Measurements from ENCODE around the gene BMERB1. TPM values are rescaled to one million over a fixed set of nuclear protein-coding genes. Genes with fewer than 3 reads are reported as not detected.

The BMERB1 gene
- total and polyA plus RNA-seq, 9 of the 15 experiments (the other 6 are each of a cell fraction or from before 2014, with no cell fraction given), result 0.29 to 2.9 (median 0.94) TPM

- TF ChIP-seq ZNF24 (IDR thresholded peaks at IDR 0.05) (no peak), ZFP36 (IDR thresholded peaks at IDR 0.05; ENCODE audit: low read depth, low read length, partially characterized antibody) (no peak), CREBBP (IDR thresholded peaks at IDR 0.05; ENCODE audit: low read depth, low read length) (no peak), SMARCC2 (IDR thresholded peaks at IDR 0.05; ENCODE audit: low read depth) (peak; percentile 93), SAFB2 (IDR thresholded peaks at IDR 0.05; ENCODE audit: borderline replicate concordance, low read depth, low read length, severe bottlenecking) (no peak), ADNP (tag; IDR thresholded peaks at IDR 0.05) (no peak), SMARCA5 (IDR thresholded peaks at IDR 0.05) (peak; percentile 33; the same call in 1 of the 2 replicates), ZNF146 (CRISPR knock-in tag; IDR thresholded peaks at IDR 0.05; ENCODE audit: unreplicated experiment) (no peak), CBFA2T2 (conservative IDR thresholded peaks at IDR 0.05) (peak; percentile 99), PHF8 (IDR thresholded peaks at IDR 0.05; ENCODE audit: borderline replicate concordance, low read length) (no peak; the same call in 1 of the 2 replicates), BACH1 (tag; IDR thresholded peaks at IDR 0.05) (0 out of 2 replicates have a peak, but pooled peaks have one; percentile 24), E4F1 (CRISPR knock-in tag; IDR thresholded peaks at IDR 0.05; ENCODE audit: borderline replicate concordance) (no peak), NR3C1 (CRISPR knock-in tag; IDR thresholded peaks at IDR 0.05) (no peak), HINFP (tag; conservative IDR thresholded peaks at IDR 0.05; ENCODE audit: low read depth) (no peak), ZBTB1 (CRISPR knock-in tag; IDR thresholded peaks at IDR 0.05; ENCODE audit: borderline replicate concordance, low read depth) (no peak), ZNF224 (CRISPR knock-in tag; IDR thresholded peaks at IDR 0.05) (no peak), ZNF354B (CRISPR knock-in tag; IDR thresholded peaks at IDR 0.05) (no peak), CBFB (CRISPR knock-in tag; IDR thresholded peaks at IDR 0.05) (no peak), ZNF707 (CRISPR knock-in tag; conservative IDR thresholded peaks at IDR 0.05) (no peak), COPS2 (conservative IDR thresholded peaks at IDR 0.05) (no peak), DEAF1 (CRISPR knock-in tag; IDR thresholded peaks at IDR 0.05) (no peak), MBD2 (IDR thresholded peaks at IDR 0.05; ENCODE audit: borderline replicate concordance, low read depth) (peak; percentile 86)
Measured at GRCh38 chr16:15521758-15522509, 87.5 kb downstream of the BMERB1 start (continued).

Data from K562 (cell line).